Measurements from ENCODE around the gene CFI.

The CFI gene

GRCh38 chr4:109733728-109734127 lies 68.1 kb downstream of the CFI start:
- H3K4me1 ChIP-seq (ENCODE audit: insufficient read depth, low read length), result 0 out of 2 replicates have a peak, but pooled peaks cover 3% of the 10 kb centered on the region
- H3K9me3 ChIP-seq (ENCODE audit: control insufficient read depth, insufficient read depth, low read length), result no peaks in the 10 kb centered on the region
- H3K9ac ChIP-seq (ENCODE audit: low read depth, low read length), result no peak overlapping the region
- H3K36me3 ChIP-seq (ENCODE audit: insufficient read depth, low read length), result no peaks in the 10 kb centered on the region

- no peaks in the 10 kb centered on the region for H3K9me3 ChIP-seq (ENCODE audit: control insufficient read depth, insufficient read depth, low read length)
- no peaks in the 10 kb centered on the region for H3K4me1 ChIP-seq (ENCODE audit: insufficient read depth, low read length)
- H3K9ac ChIP-seq (ENCODE audit: low read depth, low read length), result peak overlapping the region; percentile 77
- no peaks in the 10 kb centered on the region for H3K36me3 ChIP-seq (ENCODE audit: insufficient read depth, low read length)
Observed at GRCh38 chr4:109730619-109731545, 70.9 kb downstream of the CFI start.

GRCh38 chr4:109729718-109730618 lies 71.8 kb downstream of the CFI start, which contains the start of gene PLA2G12A:
PLA2G12A (minus strand) TSS chr4:109730070; CDS start chr4:109729809, 261 bp downstream.
- no peaks in the 10 kb centered on the region for H3K36me3 ChIP-seq (ENCODE audit: insufficient read depth, low read length)
- peak within 1 kb of the TSS; percentile 81 for H3K9ac ChIP-seq (ENCODE audit: low read depth, low read length)
- no peaks in the 10 kb centered on the region for H3K4me1 ChIP-seq (ENCODE audit: insufficient read depth, low read length)
- H3K9me3 ChIP-seq (ENCODE audit: control insufficient read depth, insufficient read depth, low read length), result no peaks in the 10 kb centered on the region

- no peaks in the 10 kb centered on the region for H3K9me3 ChIP-seq (ENCODE audit: control insufficient read depth, insufficient read depth, low read length)
- no peaks in the 10 kb centered on the region for H3K4me1 ChIP-seq (ENCODE audit: insufficient read depth, low read length)
- no peaks in the 10 kb centered on the region for H3K36me3 ChIP-seq (ENCODE audit: insufficient read depth, low read length)
- peak overlapping the region; percentile 81 for H3K9ac ChIP-seq (ENCODE audit: low read depth, low read length)
Observed at GRCh38 chr4:109729117-109729717, 72.6 kb downstream of the CFI start.

- H3K9ac ChIP-seq (ENCODE audit: low read depth, low read length), result peak overlapping the region; percentile 81
- H3K36me3 ChIP-seq (ENCODE audit: insufficient read depth, low read length), result no peaks in the 10 kb centered on the region
Observed at GRCh38 chr4:109728385-109728784, 73.4 kb downstream of the CFI start.

GRCh38 chr4:109723110-109723509 lies 78.7 kb downstream of the CFI start:
- H3K9me3 ChIP-seq (ENCODE audit: control insufficient read depth, insufficient read depth, low read length), result peaks cover 9% of the 10 kb centered on the region; the same call in 1 of the 2 replicates
- H3K9ac ChIP-seq (ENCODE audit: low read depth, low read length), result no peak overlapping the region
- no peaks in the 10 kb centered on the region for H3K4me1 ChIP-seq (ENCODE audit: insufficient read depth, low read length)
- H3K36me3 ChIP-seq (ENCODE audit: insufficient read depth, low read length), result no peaks in the 10 kb centered on the region

More at GRCh38 chr4:109728385-109728784, 73.4 kb downstream of the CFI start:
- H3K9me3 ChIP-seq (ENCODE audit: control insufficient read depth, insufficient read depth, low read length), result no peaks in the 10 kb centered on the region
- no peaks in the 10 kb centered on the region for H3K4me1 ChIP-seq (ENCODE audit: insufficient read depth, low read length)

GRCh38 chr4:109722357-109722756 lies 79.4 kb downstream of the CFI start:
- Histone ChIP-seq H3K9me3 (ENCODE audit: control insufficient read depth, insufficient read depth, low read length) (peaks cover 9% of the 10 kb centered on the region; the same call in 1 of the 2 replicates), H3K9ac (ENCODE audit: low read depth, low read length) (no peak overlapping the region), H3K36me3 (ENCODE audit: insufficient read depth, low read length) (no peaks in the 10 kb centered on the region), H3K4me1 (ENCODE audit: insufficient read depth, low read length) (no peaks in the 10 kb centered on the region)

GRCh38 chr4:109721033-109721432 lies 80.8 kb downstream of the CFI start:
- Histone ChIP-seq H3K36me3 (ENCODE audit: insufficient read depth, low read length) (peaks cover 9% of the 10 kb centered on the region), H3K4me1 (ENCODE audit: insufficient read depth, low read length) (no peaks in the 10 kb centered on the region), H3K9me3 (ENCODE audit: control insufficient read depth, insufficient read depth, low read length) (peaks cover 9% of the 10 kb centered on the region; the same call in 1 of the 2 replicates), H3K9ac (ENCODE audit: low read depth, low read length) (no peak overlapping the region)

GRCh38 chr4:109719604-109720003 lies 82.2 kb downstream of the CFI start:
- Histone ChIP-seq H3K9ac (ENCODE audit: low read depth, low read length) (no peak overlapping the region), H3K36me3 (ENCODE audit: insufficient read depth, low read length) (peaks cover 9% of the 10 kb centered on the region), H3K9me3 (ENCODE audit: control insufficient read depth, insufficient read depth, low read length) (peaks cover 9% of the 10 kb centered on the region; the same call in 1 of the 2 replicates), H3K4me1 (ENCODE audit: insufficient read depth, low read length) (no peaks in the 10 kb centered on the region)

- Histone ChIP-seq H3K9me3 (ENCODE audit: control insufficient read depth, insufficient read depth, low read length) (peaks cover 9% of the 10 kb centered on the region; the same call in 1 of the 2 replicates), H3K9ac (ENCODE audit: low read depth, low read length) (no peak overlapping the region), H3K4me1 (ENCODE audit: insufficient read depth, low read length) (no peaks in the 10 kb centered on the region), H3K36me3 (ENCODE audit: insufficient read depth, low read length) (peaks cover 9% of the 10 kb centered on the region)
Observed at GRCh38 chr4:109718759-109719158, 83.0 kb downstream of the CFI start.

GRCh38 chr4:109713500-109713899 lies 88.3 kb downstream of the CFI start:
- Histone ChIP-seq H3K9me3 (ENCODE audit: control insufficient read depth, insufficient read depth, low read length) (no peaks in the 10 kb centered on the region), H3K36me3 (ENCODE audit: insufficient read depth, low read length) (peaks cover 14% of the 10 kb centered on the region), H3K4me1 (ENCODE audit: insufficient read depth, low read length) (no peaks in the 10 kb centered on the region), H3K9ac (ENCODE audit: low read depth, low read length) (no peak overlapping the region)

- Histone ChIP-seq H3K36me3 (ENCODE audit: insufficient read depth, low read length) (peaks cover 5% of the 10 kb centered on the region), H3K9me3 (ENCODE audit: control insufficient read depth, insufficient read depth, low read length) (no peaks in the 10 kb centered on the region), H3K9ac (ENCODE audit: low read depth, low read length) (no peak overlapping the region), H3K4me1 (ENCODE audit: insufficient read depth, low read length) (no peaks in the 10 kb centered on the region)
Observed at GRCh38 chr4:109708990-109709389, 92.8 kb downstream of the CFI start.

- H3K36me3 ChIP-seq (ENCODE audit: insufficient read depth, low read length), result peaks cover 5% of the 10 kb centered on the region
- no peak overlapping the region for H3K9ac ChIP-seq (ENCODE audit: low read depth, low read length)
Observed at GRCh38 chr4:109708435-109708834, 93.4 kb downstream of the CFI start.

More at GRCh38 chr4:109708435-109708834, 93.4 kb downstream of the CFI start:
- no peaks in the 10 kb centered on the region for H3K9me3 ChIP-seq (ENCODE audit: control insufficient read depth, insufficient read depth, low read length)
- H3K4me1 ChIP-seq (ENCODE audit: insufficient read depth, low read length), result no peaks in the 10 kb centered on the region

Measured in ES-I3 (cell line).